ENCODE data around the gene NUP210L. TPM values are rescaled to one million over a fixed set of nuclear protein-coding genes. Genes with fewer than 3 reads are reported as not detected.

Gene NUP210L
- polyA plus RNA-seq, 3 donors, result 0.03 TPM; not detected in 2

GRCh38 chr1:154155251-154155650, 378 bp upstream of the NUP210L start:
- WGBS (ENCODE audit: insufficient coverage), result 35% methylated on average over 8 of the region's 9 CpGs
- Histone ChIP-seq H3K79me2 (ENCODE audit: insufficient read depth, low read length) (peaks cover 14% of the 10 kb centered on the region), H4K20me1 (ENCODE audit: insufficient read depth, low read length) (peaks cover 53% of the 10 kb centered on the region), H3K36me3 (replicated peaks in 1 of 2; ENCODE audit: control insufficient read depth in 1 of 2, insufficient read depth in 2 of 2, low read length in 2 of 2) (peaks cover 46 to 55% of the 10 kb centered on the region in 2 donors), H3K4me2 (replicated peaks; ENCODE audit: extremely low read depth, low read length, poor library complexity, severe bottlenecking) (no peak overlapping the region), H3K4me3 (replicated peaks in 1 of 3; ENCODE audit: low read depth in 2 of 3, low read length in 3 of 3) (no peak overlapping the region), H3K27me3 (ENCODE audit: control insufficient read depth in 2 of 2, insufficient read depth in 2 of 2, low read length in 2 of 2) (no peaks in the 10 kb centered on the region), H3K4me1 (ENCODE audit: control insufficient read depth in 1 of 2, insufficient read depth in 2 of 2, low read length in 2 of 2) (peaks cover 43 to 48% of the 10 kb centered on the region in 2 donors), H2AFZ (ENCODE audit: insufficient read depth, low read depth, low read length, poor library complexity, severe bottlenecking) (no peak overlapping the region), H3K27ac (ENCODE audit: low read depth in 1 of 2, low read length in 2 of 2) (peak overlapping the region in 1 of 2 donors; percentile 17), H3K9ac (ENCODE audit: insufficient read depth, low read length, poor library complexity, severe bottlenecking) (no peak overlapping the region), H3K9me3 (replicated peaks in 1 of 2; ENCODE audit: control insufficient read depth in 1 of 2, insufficient read depth in 1 of 2, low read length in 2 of 2) (no peaks in the 10 kb centered on the region)
- Mint-ChIP-seq H3K27me3 (ENCODE audit: low read depth in 3 of 3) (no peaks in the 10 kb centered on the region), H3K27ac (peak overlapping the region in 6 of 7 donors; percentile 24 to 85 (median 68)), H3K36me3 (peaks cover 51 to 53% of the 10 kb centered on the region in 2 donors), H3K9me3 (peaks cover 0 to 1% (median 0%) of the 10 kb centered on the region in 7 donors), H3K4me1 (peaks cover 45% of the 10 kb centered on the region), H3K4me3 (no peak overlapping the region)
- no peak for DNase-seq
- intact Hi-C loops (cut with micrococcal nuclease), result no loop called here
- TF ChIP-seq CTCF (IDR thresholded peaks at IDR 0.05), result no peak

- H3K4me2 ChIP-seq (replicated peaks; ENCODE audit: extremely low read depth, low read length, poor library complexity, severe bottlenecking), result peak overlapping the region; percentile 3
- H3K36me3 ChIP-seq (replicated peaks in 1 of 2; ENCODE audit: control insufficient read depth in 1 of 2, insufficient read depth in 2 of 2, low read length in 2 of 2), result peaks cover 34 to 43% of the 10 kb centered on the region in 2 donors
- peak overlapping the region in 1 of 2 donors; percentile 70 for H3K27ac ChIP-seq (ENCODE audit: low read depth in 1 of 2, low read length in 2 of 2)
- no peak overlapping the region for H3K4me3 ChIP-seq (replicated peaks in 1 of 3; ENCODE audit: low read depth in 2 of 3, low read length in 3 of 3)
- peaks cover 33 to 40% of the 10 kb centered on the region in 2 donors for H3K4me1 ChIP-seq (ENCODE audit: control insufficient read depth in 1 of 2, insufficient read depth in 2 of 2, low read length in 2 of 2)
- Mint-ChIP-seq H3K4me3 (no peak overlapping the region), H3K4me1 (peaks cover 38% of the 10 kb centered on the region), H3K9me3 (no peaks in the 10 kb centered on the region), H3K36me3 (peaks cover 41 to 43% of the 10 kb centered on the region in 2 donors), H3K27me3 (ENCODE audit: low read depth in 3 of 3) (no peaks in the 10 kb centered on the region), H3K27ac (peak overlapping the region; percentile 81 to 92 (median 87))
- intact Hi-C loops (cut with micrococcal nuclease), result no loop called here
- no peaks in the 10 kb centered on the region for H3K27me3 ChIP-seq (ENCODE audit: control insufficient read depth in 2 of 2, insufficient read depth in 2 of 2, low read length in 2 of 2)
- H3K9ac ChIP-seq (ENCODE audit: insufficient read depth, low read length, poor library complexity, severe bottlenecking), result no peak overlapping the region
- no peak for TF ChIP-seq CTCF (IDR thresholded peaks at IDR 0.05)
- 100% methylated on average over 1 of the region's 6 CpGs for WGBS (ENCODE audit: insufficient coverage)
- H3K9me3 ChIP-seq (replicated peaks in 1 of 2; ENCODE audit: control insufficient read depth in 1 of 2, insufficient read depth in 1 of 2, low read length in 2 of 2), result no peaks in the 10 kb centered on the region
- peaks cover 41% of the 10 kb centered on the region for H4K20me1 ChIP-seq (ENCODE audit: insufficient read depth, low read length)
- DNase-seq, result no peak
- H3K79me2 ChIP-seq (ENCODE audit: insufficient read depth, low read length), result peaks cover 6% of the 10 kb centered on the region
- H2AFZ ChIP-seq (ENCODE audit: insufficient read depth, low read depth, low read length, poor library complexity, severe bottlenecking), result no peak overlapping the region
These were observed 820 bp downstream of the NUP210L start for GRCh38 chr1:154154053-154154452.

All from CD14-positive monocyte (primary cell).